ENCODE data around the gene TSC22D2. TPM values are rescaled to one million over a fixed set of nuclear protein-coding genes. Genes with fewer than 3 reads are reported as not detected.

TSC22D2 gene
- total RNA-seq, 1 donor from 2014 or later: 39.8 TPM

DNA sequence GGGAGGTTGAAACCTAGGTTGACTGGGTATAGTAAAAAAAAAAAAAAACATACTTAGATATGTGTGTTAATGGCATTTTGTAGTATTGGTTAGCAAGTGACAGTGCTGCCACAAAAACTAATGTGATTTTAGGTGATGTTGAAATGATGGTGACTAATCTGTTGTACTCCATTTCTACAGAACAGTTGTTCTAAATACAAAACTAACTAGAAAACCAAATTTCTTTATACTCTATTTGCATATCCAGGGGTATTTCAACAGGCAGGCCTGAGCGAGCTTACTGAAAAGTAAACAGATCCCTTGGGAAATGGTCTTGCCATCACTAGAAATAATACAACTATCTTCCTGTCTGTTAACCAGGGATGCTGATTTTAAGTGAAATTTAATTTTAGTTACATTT, 20.5 kb downstream of the TSC22D2 start:
- Mint-ChIP-seq H3K36me3 (ENCODE audit: low read depth) (peaks cover 5% of the 10 kb centered on the region), H3K4me1 (ENCODE audit: low read depth) (peaks cover 52% of the 10 kb centered on the region), H3K27ac (ENCODE audit: unreplicated experiment) (no peak overlapping the region), H3K9me3 (ENCODE audit: low read depth) (no peaks in the 10 kb centered on the region), H3K27me3 (ENCODE audit: low read depth) (no peaks in the 10 kb centered on the region), H3K4me3 (ENCODE audit: unreplicated experiment) (no peak overlapping the region)
- TF ChIP-seq, protein P1, sequence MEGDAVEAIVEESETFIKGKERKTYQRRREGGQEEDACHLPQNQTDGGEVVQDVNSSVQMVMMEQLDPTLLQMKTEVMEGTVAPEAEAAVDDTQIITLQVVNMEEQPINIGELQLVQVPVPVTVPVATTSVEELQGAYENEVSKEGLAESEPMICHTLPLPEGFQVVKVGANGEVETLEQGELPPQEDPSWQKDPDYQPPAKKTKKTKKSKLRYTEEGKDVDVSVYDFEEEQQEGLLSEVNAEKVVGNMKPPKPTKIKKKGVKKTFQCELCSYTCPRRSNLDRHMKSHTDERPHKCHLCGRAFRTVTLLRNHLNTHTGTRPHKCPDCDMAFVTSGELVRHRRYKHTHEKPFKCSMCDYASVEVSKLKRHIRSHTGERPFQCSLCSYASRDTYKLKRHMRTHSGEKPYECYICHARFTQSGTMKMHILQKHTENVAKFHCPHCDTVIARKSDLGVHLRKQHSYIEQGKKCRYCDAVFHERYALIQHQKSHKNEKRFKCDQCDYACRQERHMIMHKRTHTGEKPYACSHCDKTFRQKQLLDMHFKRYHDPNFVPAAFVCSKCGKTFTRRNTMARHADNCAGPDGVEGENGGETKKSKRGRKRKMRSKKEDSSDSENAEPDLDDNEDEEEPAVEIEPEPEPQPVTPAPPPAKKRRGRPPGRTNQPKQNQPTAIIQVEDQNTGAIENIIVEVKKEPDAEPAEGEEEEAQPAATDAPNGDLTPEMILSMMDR (IDR thresholded peaks at IDR 0.05): no peak
- no peak for DNase-seq (ENCODE audit: low spot score)

DNA sequence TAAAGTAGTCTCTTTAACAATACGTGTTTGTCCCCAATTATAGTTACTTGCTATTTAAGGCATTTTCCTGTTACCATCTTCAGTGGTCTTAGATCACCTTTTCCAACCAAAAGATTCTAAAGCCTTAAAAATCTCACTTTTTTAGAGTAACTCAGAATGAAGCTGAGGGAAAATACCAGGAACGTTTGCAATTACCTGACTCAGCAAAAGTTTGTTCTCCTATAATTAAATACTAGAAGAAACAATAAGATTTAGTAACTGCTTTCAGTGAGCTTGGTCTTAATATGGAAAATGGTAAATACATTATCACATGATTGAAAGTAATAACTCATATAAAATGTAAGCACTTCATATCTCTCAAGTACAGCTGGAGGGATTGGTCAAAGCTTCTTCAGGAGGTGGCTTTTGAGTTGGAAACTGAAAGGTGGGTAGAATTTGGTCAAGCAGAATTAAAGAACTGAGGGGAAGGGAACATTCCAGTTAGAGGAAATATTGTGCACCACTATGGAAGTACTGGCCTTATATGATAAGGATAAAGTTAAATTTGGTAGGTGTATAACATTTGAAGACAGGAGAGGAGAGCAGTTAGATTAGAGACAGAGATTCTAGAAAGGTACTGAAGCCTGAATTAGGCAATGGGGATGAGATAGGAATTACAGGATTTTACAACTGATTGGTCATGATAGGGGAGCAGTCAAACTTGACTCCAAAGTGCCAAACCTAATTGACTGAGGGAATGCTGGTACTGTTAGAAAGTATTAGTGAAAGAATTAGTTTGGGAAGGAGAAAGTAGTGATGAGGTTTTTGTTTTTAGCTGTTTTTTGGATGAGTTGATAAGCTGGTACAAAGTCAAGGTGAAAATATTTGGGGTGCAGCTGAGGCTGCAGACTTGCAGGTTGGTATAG, 21.9 kb downstream of the TSC22D2 start:
- DNase-seq (ENCODE audit: low spot score): no peak
- TF ChIP-seq, protein P1 (IDR thresholded peaks at IDR 0.05): no peak
- peaks cover 51% of the 10 kb centered on the region for H3K4me1 Mint-ChIP-seq (ENCODE audit: low read depth)
- no peak overlapping the region for H3K27ac Mint-ChIP-seq (ENCODE audit: unreplicated experiment)
- no peaks in the 10 kb centered on the region for H3K27me3 Mint-ChIP-seq (ENCODE audit: low read depth)
- peaks cover 5% of the 10 kb centered on the region for H3K36me3 Mint-ChIP-seq (ENCODE audit: low read depth)
- no peak overlapping the region for H3K4me3 Mint-ChIP-seq (ENCODE audit: unreplicated experiment)
- no peaks in the 10 kb centered on the region for H3K9me3 Mint-ChIP-seq (ENCODE audit: low read depth)

DNA sequence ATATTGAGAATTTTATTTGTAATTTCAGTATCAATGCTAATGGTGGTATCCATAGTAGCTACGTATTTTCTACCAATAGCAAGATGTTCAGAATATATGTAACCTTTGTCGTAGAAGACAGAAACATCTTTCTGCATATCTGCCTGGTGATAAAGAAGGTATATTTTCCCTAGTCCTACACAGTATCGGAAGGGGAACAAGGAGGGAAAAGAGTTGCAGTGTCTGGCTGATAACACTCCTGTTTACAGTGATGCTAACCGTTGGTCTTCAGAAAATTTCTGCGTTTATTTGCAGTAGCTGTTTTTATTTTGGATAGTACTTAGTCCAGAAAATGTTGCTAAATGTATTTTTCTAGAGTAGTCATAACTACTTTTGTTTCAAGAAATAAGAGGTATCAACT, 25.2 kb downstream of the TSC22D2 start:
- TF ChIP-seq, protein P1 (IDR thresholded peaks at IDR 0.05): no peak
- Mint-ChIP-seq H3K36me3 (ENCODE audit: low read depth) (peaks cover 3% of the 10 kb centered on the region), H3K9me3 (ENCODE audit: low read depth) (no peaks in the 10 kb centered on the region), H3K4me1 (ENCODE audit: low read depth) (peaks cover 37% of the 10 kb centered on the region), H3K27ac (ENCODE audit: unreplicated experiment) (no peak overlapping the region), H3K27me3 (ENCODE audit: low read depth) (no peaks in the 10 kb centered on the region), H3K4me3 (ENCODE audit: unreplicated experiment) (no peak overlapping the region)
- DNase-seq (ENCODE audit: low spot score): no peak

DNA sequence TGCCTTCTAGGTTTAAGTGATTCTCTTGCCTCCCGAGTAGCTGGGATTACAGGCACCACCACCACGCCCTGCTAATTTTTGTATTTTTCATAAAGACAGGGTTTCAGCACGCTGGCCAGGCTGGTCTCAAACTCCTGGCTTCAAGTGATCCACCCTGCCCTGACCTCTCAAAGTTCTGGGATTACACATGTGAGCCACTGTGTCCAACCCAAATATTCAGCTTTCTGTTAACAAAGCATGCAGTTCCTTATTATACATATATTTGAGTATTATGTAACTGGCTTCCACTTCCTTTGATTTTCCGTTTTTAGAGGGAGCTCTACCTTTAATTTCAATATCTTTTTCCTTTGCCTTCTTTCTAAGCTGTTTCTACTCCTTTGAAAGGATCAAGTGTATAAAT, 26.1 kb downstream of the TSC22D2 start:
- peaks cover 3% of the 10 kb centered on the region for H3K36me3 Mint-ChIP-seq (ENCODE audit: low read depth)
- no peaks in the 10 kb centered on the region for H3K27me3 Mint-ChIP-seq (ENCODE audit: low read depth)
- peak overlapping the region; percentile 69 for H3K27ac Mint-ChIP-seq (ENCODE audit: unreplicated experiment)
- H3K9me3 Mint-ChIP-seq (ENCODE audit: low read depth): no peaks in the 10 kb centered on the region
- TF ChIP-seq, protein P1 (IDR thresholded peaks at IDR 0.05): no peak
- no peak overlapping the region for H3K4me3 Mint-ChIP-seq (ENCODE audit: unreplicated experiment)
- DNase-seq (ENCODE audit: low spot score): no peak
- peaks cover 35% of the 10 kb centered on the region for H3K4me1 Mint-ChIP-seq (ENCODE audit: low read depth)

DNA sequence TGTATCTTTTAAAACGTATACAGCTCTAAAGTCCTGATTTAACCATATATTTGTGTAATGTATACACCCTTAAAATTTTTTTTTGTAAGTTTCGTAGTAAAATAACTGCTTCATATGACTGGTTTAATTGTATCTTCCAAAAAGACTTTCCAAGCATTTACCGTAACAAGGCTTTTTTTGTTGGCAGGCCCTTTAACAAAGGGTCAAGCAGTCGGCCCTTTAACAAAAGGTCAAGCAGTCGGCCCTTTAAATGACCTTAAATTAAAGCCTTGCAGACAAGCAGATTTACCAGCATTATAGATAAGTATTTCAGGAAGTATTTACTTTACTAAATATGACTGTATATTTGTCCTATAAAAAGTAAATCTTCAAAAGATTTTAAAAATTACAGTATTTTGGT, 28.1 kb downstream of the TSC22D2 start:
- H3K27ac Mint-ChIP-seq (ENCODE audit: unreplicated experiment): no peak overlapping the region
- no peaks in the 10 kb centered on the region for H3K27me3 Mint-ChIP-seq (ENCODE audit: low read depth)
- peaks cover 2% of the 10 kb centered on the region for H3K36me3 Mint-ChIP-seq (ENCODE audit: low read depth)
- peaks cover 32% of the 10 kb centered on the region for H3K4me1 Mint-ChIP-seq (ENCODE audit: low read depth)
- H3K9me3 Mint-ChIP-seq (ENCODE audit: low read depth): no peaks in the 10 kb centered on the region
- no peak for DNase-seq (ENCODE audit: low spot score)
- TF ChIP-seq, protein P1 (IDR thresholded peaks at IDR 0.05): no peak
- no peak overlapping the region for H3K4me3 Mint-ChIP-seq (ENCODE audit: unreplicated experiment)

Data from chondrocyte (in vitro differentiated cells).